Small intestine (tissue), 7 donors: ENCODE measurements around the gene ASAP3. TPM values are rescaled to one million over a fixed set of nuclear protein-coding genes. Genes with fewer than 3 reads are reported as not detected.

Experiments
- DNase-seq, 2 donors: peaks; one replicate each; pipeline versions ENCODE4 v3.0.0 to v3.0.0-alpha.2; 2013
- FAIRE-seq: peaks from 2 replicates; lab custom pipeline; 2012; peaks lifted over from hg19 to GRCh38; lab: Jason Lieb, UNC
- H3K27ac ChIP-seq, 3 donors: one replicate each; pipeline ENCODE4 v1.5.1; 2013; ENCODE audit warnings: low read length in 2 of 3, mild to moderate bottlenecking in 2 of 3, control low read depth in 1 of 3, inconsistent platforms in 1 of 3, low read depth in 1 of 3, moderate library complexity in 1 of 3
- H3K27me3 ChIP-seq, 3 donors: one replicate each; pipeline ENCODE4 v1.6.1; 2013; ENCODE audit warnings: low read length in 3 of 3, inconsistent platforms in 1 of 3; ENCODE audit not compliant: control insufficient read depth in 3 of 3, insufficient read depth in 3 of 3
- H3K36me3 ChIP-seq, 3 donors: one replicate each; pipeline ENCODE4 v1.6.1; 2013; ENCODE audit warnings: low read length in 3 of 3, inconsistent platforms in 1 of 3, low read depth in 1 of 3, mild to moderate bottlenecking in 1 of 3, moderate library complexity in 1 of 3; ENCODE audit not compliant: control insufficient read depth in 3 of 3, insufficient read depth in 2 of 3
- H3K4me1 ChIP-seq, 3 donors: one replicate each; pipeline ENCODE4 v1.6.1; 2013; ENCODE audit warnings: low read length in 2 of 3, inconsistent platforms in 1 of 3, low read depth in 1 of 3, mild to moderate bottlenecking in 1 of 3, moderate library complexity in 1 of 3; ENCODE audit not compliant: control insufficient read depth in 3 of 3, insufficient read depth in 2 of 3
- H3K4me3 ChIP-seq, 3 donors: one replicate each; pipeline ENCODE4 v1.5.1; 2013; ENCODE audit warnings: low read length in 3 of 3, control low read depth in 1 of 3, inconsistent platforms in 1 of 3, low read depth in 1 of 3, mild to moderate bottlenecking in 1 of 3, moderate library complexity in 1 of 3
- H3K9me3 ChIP-seq, 2 donors: one replicate each; pipeline ENCODE4 v1.6.1; 2013; ENCODE audit warnings: low read depth in 1 of 2, low read length in 1 of 2; ENCODE audit not compliant: control insufficient read depth in 2 of 2, insufficient read depth in 1 of 2
- WGBS, 3 donors: extraction: QIAGEN DNeasy Blood & Tissue Kit; methylation state at CpG; one replicate each; pipeline ENCODE4 v1.1.7; 2013; 5-methylcytosine and 5-hydroxymethylcytosine counted together
- polyA plus RNA-seq, 4 donors: library from polyadenylated mRNA; stranded (reverse) in 3 of 4; unstranded in 1 of 4; fragments of 200-250 nt in 3 of 4; fragments of 120-200 nt in 1 of 4; gene quantifications; one replicate each; pipeline versions ENCODE4 v1.2.1 to v1.2.3, GENCODE V29; 2013
- donor health status: healthy with polysubstance abuse.
- donor health status: control.
- donor health status: control.
- donor health status: Bipolar disorder and iron deficiency.
- donor health status: healthy.

The ASAP3 gene
- polyA plus RNA-seq, 4 donors, result 1.9 to 14.6 (median 5.4) TPM

DNA sequence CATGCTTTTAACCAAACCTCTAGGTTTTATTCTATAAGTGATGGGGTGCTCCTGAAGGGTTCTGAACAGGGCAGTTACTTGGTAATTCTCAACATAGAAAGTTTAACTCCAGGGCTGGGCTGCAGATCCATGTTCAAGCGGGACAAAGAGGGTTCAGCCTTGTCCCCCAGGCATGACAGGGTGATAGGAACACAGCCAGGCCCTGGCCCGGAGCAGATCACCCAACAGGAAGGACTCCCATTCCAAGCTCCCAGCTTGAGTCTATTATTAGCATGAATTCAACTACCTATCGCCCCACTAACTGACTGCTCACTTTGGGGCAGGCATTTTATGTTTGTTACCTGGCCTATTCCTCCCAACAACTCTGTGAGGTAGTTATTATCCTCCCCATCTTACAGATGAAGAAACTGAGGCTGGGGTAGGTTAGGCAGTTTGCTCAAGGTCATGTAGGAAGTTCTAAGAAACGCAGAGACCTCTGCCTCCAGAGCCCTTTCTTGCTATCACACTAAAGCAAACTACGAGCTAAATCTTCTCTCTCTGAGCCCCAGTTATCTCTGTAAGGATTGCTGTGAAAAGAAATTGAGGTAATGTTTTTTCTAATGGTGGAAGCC, 14.5 kb downstream of the ASAP3 start:
- no peaks in the 10 kb centered on the region for H3K4me1 ChIP-seq
- no peaks in the 10 kb centered on the region for H3K27me3 ChIP-seq
- no peak overlapping the region for H3K4me3 ChIP-seq
- no peak for DNase-seq
- 67 to 73% (median 72%) methylated on average over 5 of the region's 5 CpGs for WGBS, 3 donors
- no peak overlapping the region for H3K27ac ChIP-seq
- H3K9me3 ChIP-seq, result no peaks in the 10 kb centered on the region
- FAIRE-seq, result no peak
- no peaks in the 10 kb centered on the region for H3K36me3 ChIP-seq

DNA sequence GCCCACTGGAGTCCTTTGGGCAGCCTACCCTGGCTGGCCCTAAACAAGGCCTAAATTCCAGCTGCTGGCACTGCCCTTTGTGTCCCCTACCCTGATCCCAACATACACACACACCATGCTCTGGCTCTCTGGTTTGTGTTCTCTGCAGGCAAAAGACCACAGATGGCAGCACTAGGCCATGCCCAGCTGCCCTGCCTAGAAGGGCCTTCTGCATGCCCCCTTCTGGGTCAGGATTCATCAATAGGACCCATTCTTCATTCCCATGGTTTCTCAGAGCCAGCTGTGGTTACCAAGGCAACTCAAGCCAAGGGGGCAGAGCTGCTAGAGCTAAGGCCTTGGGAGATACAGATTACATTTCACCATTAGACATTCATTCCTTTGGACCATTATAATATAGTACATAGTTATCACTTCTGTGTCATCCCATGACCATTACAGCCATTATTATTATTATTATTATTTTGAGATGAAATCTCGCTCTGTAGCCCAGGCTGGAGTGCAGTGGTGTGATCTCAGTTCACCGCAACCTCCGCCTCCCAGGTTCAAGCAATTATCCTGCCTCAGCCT, 17.5 kb downstream of the ASAP3 start:
- FAIRE-seq (no peak), DNase-seq (no peak)
- no peaks in the 10 kb centered on the region for H3K4me1 ChIP-seq
- no peak overlapping the region for H3K27ac ChIP-seq
- no peak overlapping the region for H3K4me3 ChIP-seq
- peaks cover 0 to 2% (median 0%) of the 10 kb centered on the region in 3 donors for H3K27me3 ChIP-seq
- 94 to 96% (median 96%) methylated on average over 3 of the region's 3 CpGs for WGBS, 3 donors
- H3K9me3 ChIP-seq, result no peaks in the 10 kb centered on the region
- no peaks in the 10 kb centered on the region for H3K36me3 ChIP-seq

DNA sequence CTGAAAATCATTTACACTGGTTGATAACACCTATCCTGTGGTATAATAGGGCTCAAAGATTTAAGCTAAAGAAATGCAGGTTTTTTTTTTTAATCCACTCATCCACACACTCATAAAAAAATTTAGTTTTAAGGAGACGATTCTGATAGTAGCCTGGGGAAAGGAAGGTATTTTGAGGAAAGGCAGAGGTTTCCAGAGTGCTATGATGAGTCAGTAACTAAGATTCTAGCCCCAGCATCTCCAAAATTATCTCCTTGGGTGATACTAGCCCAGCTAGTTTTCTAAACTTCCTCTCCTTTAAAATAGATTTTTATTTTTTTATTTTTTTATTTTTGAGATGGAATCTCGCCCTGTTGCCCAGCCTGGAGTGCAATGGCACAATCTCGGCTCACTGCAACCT, 20.7 kb downstream of the ASAP3 start:
- no peak for FAIRE-seq
- Histone ChIP-seq H3K4me3 (no peak overlapping the region), H3K27ac (no peak overlapping the region), H3K9me3 (no peaks in the 10 kb centered on the region), H3K4me1 (no peaks in the 10 kb centered on the region), H3K36me3 (no peaks in the 10 kb centered on the region), H3K27me3 (peaks cover 0 to 2% (median 0%) of the 10 kb centered on the region in 3 donors)
- no peak for DNase-seq
- 84 to 87% (median 86%) methylated on average over 3 of the region's 3 CpGs for WGBS, 3 donors

DNA sequence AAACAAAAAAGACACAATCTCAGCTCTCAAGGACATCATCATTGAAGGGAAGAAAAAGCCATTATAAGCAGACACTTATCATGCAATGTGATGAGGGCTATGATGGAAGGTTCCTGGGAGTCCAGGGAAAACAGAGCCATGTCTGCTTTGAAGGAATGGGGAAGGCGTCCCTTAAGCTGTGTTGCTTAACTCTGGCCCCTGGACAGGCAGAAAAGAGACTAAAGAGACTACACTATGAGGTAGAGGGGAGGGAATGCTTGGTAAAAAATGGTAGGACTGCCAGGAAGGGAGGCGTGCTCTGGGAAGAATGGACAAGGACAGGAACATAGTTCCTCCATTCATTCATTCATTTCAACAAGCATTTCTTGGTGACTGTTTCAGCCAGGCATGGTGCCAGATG, 21.2 kb downstream of the ASAP3 start:
- no peaks in the 10 kb centered on the region for H3K9me3 ChIP-seq
- 85 to 98% (median 87%) methylated on average over 2 of the region's 2 CpGs for WGBS, 3 donors
- H3K36me3 ChIP-seq, result no peaks in the 10 kb centered on the region
- DNase-seq, result no peak
- H3K4me1 ChIP-seq, result no peaks in the 10 kb centered on the region
- peaks cover 0 to 2% (median 0%) of the 10 kb centered on the region in 3 donors for H3K27me3 ChIP-seq
- H3K4me3 ChIP-seq, result no peak overlapping the region
- no peak overlapping the region for H3K27ac ChIP-seq
- FAIRE-seq, result no peak

DNA sequence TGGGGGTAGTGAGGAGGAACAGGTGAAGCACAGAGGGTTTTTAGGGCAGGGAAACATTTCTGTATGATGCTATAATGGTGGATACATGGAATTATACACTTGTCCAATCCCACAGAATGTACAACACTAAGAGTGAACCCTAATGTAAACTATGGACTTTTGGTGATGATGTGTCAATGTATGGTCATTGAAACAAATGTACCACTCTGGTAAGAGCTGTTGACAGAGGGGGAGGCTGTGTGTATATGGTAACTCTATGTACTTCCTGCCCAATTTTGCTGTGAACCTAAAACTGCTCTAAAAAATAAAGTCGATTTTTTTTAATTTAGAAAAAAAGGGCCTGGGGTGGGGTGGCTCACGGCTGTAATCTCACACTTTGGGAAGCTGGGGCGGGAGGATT, 22.9 kb downstream of the ASAP3 start:
- no peak overlapping the region for H3K27ac ChIP-seq
- no peak for DNase-seq
- FAIRE-seq, result no peak
- 73 to 87% (median 75%) methylated on average over 3 of the region's 3 CpGs for WGBS, 3 donors
- H3K27me3 ChIP-seq, result peaks cover 0 to 2% (median 0%) of the 10 kb centered on the region in 3 donors
- H3K9me3 ChIP-seq, result no peaks in the 10 kb centered on the region
- no peaks in the 10 kb centered on the region for H3K4me1 ChIP-seq
- H3K36me3 ChIP-seq, result no peaks in the 10 kb centered on the region
- H3K4me3 ChIP-seq, result no peak overlapping the region

DNA sequence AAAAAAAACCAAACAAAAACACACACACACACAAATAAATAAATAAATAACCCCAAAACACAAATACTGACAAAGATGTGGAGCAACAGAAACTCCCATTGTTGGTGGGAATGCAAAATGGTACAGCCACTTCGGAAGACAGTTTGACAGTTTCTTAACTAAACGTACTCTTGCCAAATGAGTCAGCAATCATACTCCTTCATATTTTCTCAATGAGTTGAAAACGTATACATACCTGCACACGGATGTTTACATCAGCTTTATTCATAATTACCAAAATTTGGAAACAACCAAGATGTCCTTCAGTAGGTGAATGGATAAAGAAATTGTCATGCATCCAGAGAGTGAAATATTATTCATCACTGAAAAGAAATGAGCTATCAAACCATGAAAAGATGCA, 23.5 kb downstream of the ASAP3 start:
- no peaks in the 10 kb centered on the region for H3K9me3 ChIP-seq
- H3K36me3 ChIP-seq, result peaks cover 0 to 4% (median 0%) of the 10 kb centered on the region in 3 donors
- WGBS, 3 donors, result 82 to 84% (median 84%) methylated on average over 4 of the region's 4 CpGs
- H3K27me3 ChIP-seq, result peaks cover 0 to 2% (median 0%) of the 10 kb centered on the region in 3 donors
- FAIRE-seq (no peak), DNase-seq (no peak)
- H3K4me3 ChIP-seq, result no peak overlapping the region
- no peak overlapping the region for H3K27ac ChIP-seq
- no peaks in the 10 kb centered on the region for H3K4me1 ChIP-seq

DNA sequence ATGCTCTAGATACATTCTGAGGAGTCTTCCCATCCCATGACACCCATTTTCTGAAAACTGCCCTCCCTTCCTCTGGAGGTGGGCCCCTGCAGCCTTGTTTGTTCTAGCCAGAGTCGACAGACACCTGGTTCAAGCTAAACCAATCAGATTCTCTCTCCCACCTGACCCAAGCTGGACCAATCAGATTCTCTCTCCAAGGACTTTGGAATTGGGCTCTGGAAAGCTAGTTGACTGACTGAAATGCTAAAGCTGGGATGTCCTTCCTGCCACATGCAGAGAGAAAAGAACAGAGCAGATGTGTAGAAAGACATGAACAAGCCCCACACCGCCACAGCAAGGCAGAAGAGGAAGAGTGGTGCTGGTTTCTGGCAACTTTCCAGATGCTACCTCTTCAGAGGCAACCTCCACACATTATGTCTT, 24.6 kb downstream of the ASAP3 start:
- peak; percentile 51 to 52 for DNase-seq
- 47 to 62% (median 55%) methylated on average over 2 of the region's 2 CpGs for whole genome bisulfite sequencing, 3 donors
- Histone ChIP-seq H3K4me1 (no peaks in the 10 kb centered on the region), H3K9me3 (no peaks in the 10 kb centered on the region), H3K27ac (no peak overlapping the region), H3K36me3 (peaks cover 0 to 12% (median 0%) of the 10 kb centered on the region in 3 donors), H3K27me3 (peaks cover 0 to 2% (median 0%) of the 10 kb centered on the region in 3 donors), H3K4me3 (no peak overlapping the region)
- FAIRE-seq, result no peak

DNA sequence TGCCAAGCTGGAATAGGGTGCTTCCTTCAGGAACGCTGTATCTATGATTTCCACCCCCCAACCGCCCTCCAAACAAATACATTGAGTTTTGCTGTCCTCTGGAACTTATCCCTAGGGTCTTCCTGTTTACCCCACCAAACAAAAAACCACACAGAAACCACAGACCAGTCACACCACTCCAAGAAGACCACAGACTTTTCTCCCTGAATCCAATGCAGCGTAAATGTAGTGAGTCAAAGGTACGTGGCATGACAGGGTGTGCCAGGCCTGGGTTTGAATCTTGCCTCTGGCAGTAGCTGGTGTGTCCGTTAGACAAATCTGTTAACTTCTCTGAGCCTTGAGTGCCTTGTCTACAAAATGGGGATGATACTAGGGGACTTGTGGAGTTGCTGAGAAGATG, 27.8 kb downstream of the ASAP3 start:
- Histone ChIP-seq H3K4me1 (peaks cover 0 to 4% (median 2%) of the 10 kb centered on the region in 3 donors), H3K36me3 (peaks cover 0 to 24% (median 0%) of the 10 kb centered on the region in 3 donors), H3K9me3 (no peaks in the 10 kb centered on the region), H3K27ac (no peak overlapping the region), H3K4me3 (no peak overlapping the region), H3K27me3 (no peaks in the 10 kb centered on the region)
- WGBS, 3 donors, result 78 to 90% (median 84%) methylated on average over 5 of the region's 5 CpGs
- DNase-seq (no peak), FAIRE-seq (no peak)
